HepG2 (cell line): ENCODE results near the gene NIPSNAP3A. TPM values are rescaled to one million over a fixed set of nuclear protein-coding genes. Genes with fewer than 3 reads are reported as not detected.

Source experiments
- ATAC-seq: fragments of 200-7000 bp; cut with Tn5 transposase; 3 replicates; pipeline ENCODE4 v1.9.1; 2020; ENCODE audit warnings: mild to moderate bottlenecking, moderate library complexity
- BruUV-seq: library from RNA; stranded (reverse); fragments of 400-500 nt; replicated peaks from 2 replicates; lab custom pipeline; 2021; lab: Mats Ljungman, UMichigan
- CTCF ChIA-PET: fragments of 300-600 bp; formaldehyde crosslinking; extraction: SDS; loops from one replicate; lab custom pipeline; 2021; ENCODE audit warnings: low total read pairs, inconsistent platforms, low intra/inter-chr PET ratio; lab: Yijun Ruan, JAX
- POLR2A ChIA-PET: fragments of 350-600 bp; sonication (Branson Sonifier 250); formaldehyde crosslinking; loops from one replicate; lab custom pipeline; 2020; ENCODE audit warnings: antibody characterized with exemption, inconsistent platforms; lab: Yijun Ruan, JAX
- DNase-seq: peaks from one replicate; pipeline ENCODE4 v3.0.0-alpha.2; 2015; ENCODE audit warnings: low spot score
- FAIRE-seq: peaks from 3 replicates; lab custom pipeline; 2011; peaks lifted over from hg19 to GRCh38; lab: Jason Lieb, UNC
- H2AFZ ChIP-seq: one replicate; pipeline ENCODE4 v1.6.1; 2011; ENCODE audit warnings: low read length, inconsistent platforms
- H3K27ac ChIP-seq: fragments of 300-600 bp; 3 replicates; pipeline ENCODE4 v1.8.0; 2011; ENCODE audit warnings: mixed run types, mild to moderate bottlenecking, mixed read lengths, low read length, inconsistent platforms; ENCODE audit not compliant: insufficient read depth; ENCODE audit errors: extremely low read length
- H3K27me3 ChIP-seq, 2 experiments: fragments of 200-600 bp in 1 of 2; 2 replicates in 1 of 2; 3 replicates in 1 of 2; pipeline versions ENCODE4 v1.6.0 to v1.8.0; 2011; ENCODE audit warnings: low read length in 2 of 2, mild to moderate bottlenecking in 2 of 2, moderate library complexity in 2 of 2, inconsistent platforms in 1 of 2; ENCODE audit not compliant: insufficient read depth in 2 of 2, control insufficient read depth in 1 of 2
- H3K36me3 ChIP-seq, 2 experiments: fragments of 200-600 bp in 1 of 2; replicated peaks in 1 of 2; 2 replicates in 1 of 2; 3 replicates in 1 of 2; pipeline versions ENCODE4 v1.5.1 to v1.8.0; 2011; ENCODE audit warnings: low read length in 2 of 2, inconsistent platforms in 1 of 2; ENCODE audit not compliant: insufficient read depth in 2 of 2, control insufficient read depth in 1 of 2
- H3K4me1 ChIP-seq: 2 replicates; pipeline ENCODE4 v1.5.1; 2012; ENCODE audit warnings: low read length, inconsistent platforms; ENCODE audit not compliant: insufficient read depth
- H3K4me2 ChIP-seq: 2 replicates; pipeline ENCODE4 v1.6.0; 2011; ENCODE audit warnings: low read depth, low read length, inconsistent platforms
- H3K4me3 ChIP-seq, 3 experiments: fragments of 200-600 bp in 1 of 3; sonication (generic), shearing (Covaris generic) in 1 of 3; replicated peaks in 1 of 3; 2 replicates each; pipeline ENCODE4 v1.5.1; 2011 to 2016; ENCODE audit warnings: low read length in 3 of 3, inconsistent platforms in 2 of 3, low read depth in 2 of 3, mild to moderate bottlenecking in 2 of 3, control low read depth in 1 of 3, mixed read lengths in 1 of 3; ENCODE audit not compliant: insufficient read depth in 1 of 3
- H3K79me2 ChIP-seq: one replicate; pipeline ENCODE4 v1.6.1; 2011; ENCODE audit warnings: low read length, inconsistent platforms; ENCODE audit not compliant: insufficient read depth
- H3K9ac ChIP-seq: 2 replicates; pipeline ENCODE4 v1.6.0; 2011; ENCODE audit warnings: mild to moderate bottlenecking, low read depth, low read length, inconsistent platforms; ENCODE audit not compliant: insufficient read depth
- H3K9me3 ChIP-seq: 2 replicates; pipeline ENCODE4 v1.5.1; 2012; ENCODE audit warnings: mild to moderate bottlenecking, low read length
- H4K20me1 ChIP-seq: 2 replicates; pipeline ENCODE4 v1.6.0; 2011; ENCODE audit warnings: inconsistent platforms, mild to moderate bottlenecking, low read length, moderate library complexity; ENCODE audit not compliant: insufficient read depth
- ARID2 ChIP-seq: sonication (generic); formaldehyde crosslinking; IDR thresholded peaks from 2 replicates; pipeline ENCODE4 v1.8.1; 2022; ENCODE audit warnings: mild to moderate bottlenecking, missing genetic modification reagents, borderline replicate concordance
- FOXK1 ChIP-seq: sonication (generic); formaldehyde crosslinking; IDR thresholded peaks from 2 replicates; pipeline ENCODE4 v1.4.0; 2020; ENCODE audit warnings: low read depth, missing genetic modification reagents, borderline replicate concordance
- GTF2F1 ChIP-seq: fragments of 150-350 bp; IDR thresholded peaks from 2 replicates; pipeline ENCODE4 v1.6.1; 2014; ENCODE audit warnings: low read length
- MXD3 ChIP-seq: IDR thresholded peaks from 2 replicates; pipeline ENCODE4 v1.6.1; 2016; ENCODE audit warnings: mild to moderate bottlenecking, missing biosample characterization, missing genetic modification reagents
- PRMT3 ChIP-seq: sonication (generic); formaldehyde crosslinking; IDR thresholded peaks from 2 replicates; pipeline ENCODE4 v1.8.1; 2022; ENCODE audit warnings: low read depth, mild to moderate bottlenecking, moderate library complexity, missing genetic modification reagents, borderline replicate concordance
- TBL1XR1 ChIP-seq: fragments of 150-350 bp; IDR thresholded peaks from 2 replicates; pipeline ENCODE4 v1.6.1; 2014; ENCODE audit warnings: borderline replicate concordance, low read length; ENCODE audit not compliant: partially characterized antibody
- ZNF12 ChIP-seq: sonication (generic); formaldehyde crosslinking; IDR thresholded peaks from 2 replicates; pipeline ENCODE4 v1.5.0; 2020; ENCODE audit warnings: missing genetic modification reagents
- ZNF205 ChIP-seq: IDR thresholded peaks from 2 replicates; pipeline ENCODE4 v1.6.1; 2018; ENCODE audit warnings: missing biosample characterization, missing genetic modification reagents
- ZNF34 ChIP-seq: sonication (generic); formaldehyde crosslinking; IDR thresholded peaks from 2 replicates; pipeline ENCODE4 v1.4.0; 2020; ENCODE audit warnings: mild to moderate bottlenecking, missing genetic modification reagents, borderline replicate concordance
- ZNF564 ChIP-seq: sonication (generic); formaldehyde crosslinking; IDR thresholded peaks from 2 replicates; pipeline ENCODE4 v1.8.1; 2023; ENCODE audit warnings: mild to moderate bottlenecking, missing genetic modification reagents
- ZNF713 ChIP-seq: sonication (generic); formaldehyde crosslinking; IDR thresholded peaks from 2 replicates; pipeline ENCODE4 v1.4.0; 2020; ENCODE audit warnings: mild to moderate bottlenecking, missing genetic modification reagents
- WGBS: methylation state at CpG from one replicate; pipeline ENCODE4 v1.1.6; 2017; ENCODE audit warnings: low lambda C conversion rate; 5-methylcytosine and 5-hydroxymethylcytosine counted together
- in situ Hi-C: cut with HindIII; loops from 2 replicates; pipeline ENCODE4 v1.10.0; 2017; ENCODE audit warnings: low pct_unique_long_range_greater_than_20kb; ENCODE audit not compliant: extremely low pct_ligation_motif_present
- intact Hi-C: fragments of 100-400 bp; cut with micrococcal nuclease; formaldehyde crosslinking; loops from one replicate; pipeline ENCODE4 v1.10.0; 2022; ENCODE audit not compliant: unreplicated experiment
- polyA plus RNA-seq, 8 experiments: library from polyadenylated mRNA; depleted of rRNA in 3 of 8; stranded (reverse) in 7 of 8; unstranded in 1 of 8; fragments of >200 nt; fragmentation: Illumina TruSeq in 4 of 8; extraction: Trizol in 4 of 8; gene quantifications; 2 replicates each; pipeline versions ENCODE4 v1.2.1 to v1.2.3, GENCODE V29; 2011 to 2016; ENCODE audit warnings: low read depth in 4 of 8, missing spikeins in 1 of 8, mixed read lengths in 1 of 8; ENCODE audit not compliant: insufficient read depth in 1 of 8
- total RNA-seq, 5 experiments: library from RNA; depleted of rRNA; stranded (reverse); fragments of >200 nt; fragmentation: Illumina TruSeq; extraction: Trizol; gene quantifications; 2 replicates each; pipeline ENCODE4 v1.2.3, GENCODE V29; 2016; ENCODE audit warnings: low read depth in 1 of 5
- TF ChIP-seq, protein P1 (sequence below): conservative IDR thresholded peaks from 2 replicates; pipeline ENCODE4 v1.6.1; 2018; ENCODE audit warnings: missing genetic modification reagents
- TF ChIP-seq, protein P2 (sequence below): sonication (generic); formaldehyde crosslinking; IDR thresholded peaks from 2 replicates; pipeline ENCODE4 v1.5.0; 2020; ENCODE audit warnings: mild to moderate bottlenecking, missing genetic modification reagents, borderline replicate concordance
- TF ChIP-seq, protein P3 (sequence below): fragments of 450-650 bp; IDR thresholded peaks from 2 replicates; pipeline ENCODE4 v1.6.1; 2017

NIPSNAP3A gene
- total and polyA plus RNA-seq, 2 of the 13 experiments (the other 11 are each of a cell fraction or from before 2014, with no cell fraction given), result 13.7 to 14.6 TPM

DNA sequence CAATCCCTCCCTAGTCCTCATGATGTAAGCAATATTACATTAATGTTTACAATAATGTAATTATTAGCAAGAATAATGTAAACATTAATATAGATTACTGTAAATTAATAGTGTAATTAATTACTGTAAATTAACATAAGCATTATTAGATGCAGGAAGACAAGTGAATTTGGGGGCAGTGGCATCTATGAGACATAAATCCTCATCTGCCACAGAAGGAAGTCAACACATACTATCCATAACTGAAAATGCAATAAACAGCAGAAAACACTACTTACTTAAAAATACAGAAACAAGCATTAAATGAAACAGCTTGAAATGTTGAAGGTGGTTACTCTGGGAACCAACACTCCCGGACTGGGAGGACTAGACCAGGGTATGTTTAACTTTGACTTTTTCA lies 685 bp upstream of the NIPSNAP3A start:
- ChIA-PET POLR2A (interaction anchor here (0.9 to 1.1 kb wide), 2 partner anchors 17 to 670 kb away, joined by 3 to 6 read pairs; partner anchors contain the start of gene NIPSNAP3B), CTCF (no interaction called here)
- DNase-seq (no peak), FAIRE-seq (no peak), ATAC-seq (no peak)
- Histone ChIP-seq H3K4me1 (peaks cover 19% of the 10 kb centered on the region), H3K27me3 (no peaks in the 10 kb centered on the region), H3K36me3 (no peaks in the 10 kb centered on the region), H3K4me3 (peak overlapping the region; percentile 71 to 90 (median 89)), H3K27ac (no peak overlapping the region), H3K79me2 (no peaks in the 10 kb centered on the region), H3K9ac (peak overlapping the region; percentile 71; the same call in 1 of the 2 replicates), H2AFZ (peak overlapping the region; percentile 95), H3K4me2 (peak overlapping the region; percentile 87), H3K9me3 (no peaks in the 10 kb centered on the region), H4K20me1 (no peaks in the 10 kb centered on the region)
- BruUV-seq, result no TSS peak
- 0% methylated on average over 1 of the region's 1 CpG for WGBS
- intact Hi-C loops (loop anchor here (5.0 kb wide), 1 partner anchor 654 kb away; the partner anchor contains the start of gene SMC2), in situ Hi-C loops (no loop called here)
- no peak for TF ChIP-seq TBL1XR1
- TF ChIP-seq ZNF34 (CRISPR knock-in tag), result no peak
- TF ChIP-seq, protein P1, sequence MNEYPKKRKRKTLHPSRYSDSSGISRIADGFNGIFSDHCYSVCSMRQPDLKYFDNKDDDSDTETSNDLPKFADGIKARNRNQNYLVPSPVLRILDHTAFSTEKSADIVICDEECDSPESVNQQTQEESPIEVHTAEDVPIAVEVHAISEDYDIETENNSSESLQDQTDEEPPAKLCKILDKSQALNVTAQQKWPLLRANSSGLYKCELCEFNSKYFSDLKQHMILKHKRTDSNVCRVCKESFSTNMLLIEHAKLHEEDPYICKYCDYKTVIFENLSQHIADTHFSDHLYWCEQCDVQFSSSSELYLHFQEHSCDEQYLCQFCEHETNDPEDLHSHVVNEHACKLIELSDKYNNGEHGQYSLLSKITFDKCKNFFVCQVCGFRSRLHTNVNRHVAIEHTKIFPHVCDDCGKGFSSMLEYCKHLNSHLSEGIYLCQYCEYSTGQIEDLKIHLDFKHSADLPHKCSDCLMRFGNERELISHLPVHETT (CRISPR knock-in tag), result no peak
- no peak for TF ChIP-seq FOXK1
- TF ChIP-seq ZNF12 (CRISPR knock-in tag), result no peak
- TF ChIP-seq, protein P2, sequence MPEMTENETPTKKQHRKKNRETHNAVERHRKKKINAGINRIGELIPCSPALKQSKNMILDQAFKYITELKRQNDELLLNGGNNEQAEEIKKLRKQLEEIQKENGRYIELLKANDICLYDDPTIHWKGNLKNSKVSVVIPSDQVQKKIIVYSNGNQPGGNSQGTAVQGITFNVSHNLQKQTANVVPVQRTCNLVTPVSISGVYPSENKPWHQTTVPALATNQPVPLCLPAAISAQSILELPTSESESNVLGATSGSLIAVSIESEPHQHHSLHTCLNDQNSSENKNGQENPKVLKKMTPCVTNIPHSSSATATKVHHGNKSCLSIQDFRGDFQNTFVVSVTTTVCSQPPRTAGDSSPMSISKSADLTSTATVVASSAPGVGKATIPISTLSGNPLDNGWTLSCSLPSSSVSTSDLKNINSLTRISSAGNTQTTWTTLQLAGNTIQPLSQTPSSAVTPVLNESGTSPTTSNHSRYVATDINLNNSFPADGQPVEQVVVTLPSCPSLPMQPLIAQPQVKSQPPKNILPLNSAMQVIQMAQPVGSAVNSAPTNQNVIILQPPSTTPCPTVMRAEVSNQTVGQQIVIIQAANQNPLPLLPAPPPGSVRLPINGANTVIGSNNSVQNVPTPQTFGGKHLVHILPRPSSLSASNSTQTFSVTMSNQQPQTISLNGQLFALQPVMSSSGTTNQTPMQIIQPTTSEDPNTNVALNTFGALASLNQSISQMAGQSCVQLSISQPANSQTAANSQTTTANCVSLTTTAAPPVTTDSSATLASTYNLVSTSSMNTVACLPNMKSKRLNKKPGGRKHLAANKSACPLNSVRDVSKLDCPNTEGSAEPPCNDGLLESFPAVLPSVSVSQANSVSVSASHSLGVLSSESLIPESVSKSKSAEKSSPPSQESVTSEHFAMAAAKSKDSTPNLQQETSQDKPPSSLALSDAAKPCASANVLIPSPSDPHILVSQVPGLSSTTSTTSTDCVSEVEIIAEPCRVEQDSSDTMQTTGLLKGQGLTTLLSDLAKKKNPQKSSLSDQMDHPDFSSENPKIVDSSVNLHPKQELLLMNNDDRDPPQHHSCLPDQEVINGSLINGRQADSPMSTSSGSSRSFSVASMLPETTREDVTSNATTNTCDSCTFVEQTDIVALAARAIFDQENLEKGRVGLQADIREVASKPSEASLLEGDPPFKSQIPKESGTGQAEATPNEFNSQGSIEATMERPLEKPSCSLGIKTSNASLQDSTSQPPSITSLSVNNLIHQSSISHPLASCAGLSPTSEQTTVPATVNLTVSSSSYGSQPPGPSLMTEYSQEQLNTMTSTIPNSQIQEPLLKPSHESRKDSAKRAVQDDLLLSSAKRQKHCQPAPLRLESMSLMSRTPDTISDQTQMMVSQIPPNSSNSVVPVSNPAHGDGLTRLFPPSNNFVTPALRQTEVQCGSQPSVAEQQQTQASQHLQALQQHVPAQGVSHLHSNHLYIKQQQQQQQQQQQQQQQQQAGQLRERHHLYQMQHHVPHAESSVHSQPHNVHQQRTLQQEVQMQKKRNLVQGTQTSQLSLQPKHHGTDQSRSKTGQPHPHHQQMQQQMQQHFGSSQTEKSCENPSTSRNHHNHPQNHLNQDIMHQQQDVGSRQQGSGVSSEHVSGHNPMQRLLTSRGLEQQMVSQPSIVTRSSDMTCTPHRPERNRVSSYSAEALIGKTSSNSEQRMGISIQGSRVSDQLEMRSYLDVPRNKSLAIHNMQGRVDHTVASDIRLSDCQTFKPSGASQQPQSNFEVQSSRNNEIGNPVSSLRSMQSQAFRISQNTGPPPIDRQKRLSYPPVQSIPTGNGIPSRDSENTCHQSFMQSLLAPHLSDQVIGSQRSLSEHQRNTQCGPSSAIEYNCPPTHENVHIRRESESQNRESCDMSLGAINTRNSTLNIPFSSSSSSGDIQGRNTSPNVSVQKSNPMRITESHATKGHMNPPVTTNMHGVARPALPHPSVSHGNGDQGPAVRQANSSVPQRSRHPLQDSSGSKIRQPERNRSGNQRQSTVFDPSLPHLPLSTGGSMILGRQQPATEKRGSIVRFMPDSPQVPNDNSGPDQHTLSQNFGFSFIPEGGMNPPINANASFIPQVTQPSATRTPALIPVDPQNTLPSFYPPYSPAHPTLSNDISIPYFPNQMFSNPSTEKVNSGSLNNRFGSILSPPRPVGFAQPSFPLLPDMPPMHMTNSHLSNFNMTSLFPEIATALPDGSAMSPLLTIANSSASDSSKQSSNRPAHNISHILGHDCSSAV (CRISPR knock-in tag), result no peak
- TF ChIP-seq PRMT3, result no peak
- TF ChIP-seq ZNF713 (CRISPR knock-in tag), result no peak
- TF ChIP-seq, protein P3, sequence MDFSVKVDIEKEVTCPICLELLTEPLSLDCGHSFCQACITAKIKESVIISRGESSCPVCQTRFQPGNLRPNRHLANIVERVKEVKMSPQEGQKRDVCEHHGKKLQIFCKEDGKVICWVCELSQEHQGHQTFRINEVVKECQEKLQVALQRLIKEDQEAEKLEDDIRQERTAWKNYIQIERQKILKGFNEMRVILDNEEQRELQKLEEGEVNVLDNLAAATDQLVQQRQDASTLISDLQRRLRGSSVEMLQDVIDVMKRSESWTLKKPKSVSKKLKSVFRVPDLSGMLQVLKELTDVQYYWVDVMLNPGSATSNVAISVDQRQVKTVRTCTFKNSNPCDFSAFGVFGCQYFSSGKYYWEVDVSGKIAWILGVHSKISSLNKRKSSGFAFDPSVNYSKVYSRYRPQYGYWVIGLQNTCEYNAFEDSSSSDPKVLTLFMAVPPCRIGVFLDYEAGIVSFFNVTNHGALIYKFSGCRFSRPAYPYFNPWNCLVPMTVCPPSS, result no peak
- no peak for TF ChIP-seq ZNF205 (CRISPR knock-in tag)
- no peak for TF ChIP-seq MXD3 (CRISPR knock-in tag)
- no peak for TF ChIP-seq GTF2F1
- TF ChIP-seq ARID2, result no peak
- TF ChIP-seq ZNF564 (CRISPR knock-in tag), result no peak
